BLaER1 (cell line): ENCODE data around the gene SLC47A1.

Experiments used
- H3K27ac ChIP-seq: shearing (Covaris generic); formaldehyde crosslinking; 2 replicates; pipeline ENCODE4 v1.8.1; 2022
- H3K27me3 ChIP-seq: shearing (Covaris generic); formaldehyde crosslinking; 2 replicates; pipeline ENCODE4 v1.8.1; 2022
- H3K36me3 ChIP-seq: shearing (Covaris generic); formaldehyde crosslinking; 2 replicates; pipeline ENCODE4 v1.8.1; 2022
- H3K4me1 ChIP-seq: shearing (Covaris generic); formaldehyde crosslinking; 2 replicates; pipeline ENCODE4 v1.8.1; 2022
- H3K4me2 ChIP-seq: shearing (Covaris generic); formaldehyde crosslinking; 2 replicates; pipeline ENCODE4 v1.8.1; 2022
- H3K4me3 ChIP-seq: shearing (Covaris generic); formaldehyde crosslinking; 2 replicates; pipeline ENCODE4 v1.8.1; 2022
- H3K9ac ChIP-seq: shearing (Covaris generic); formaldehyde crosslinking; 2 replicates; pipeline ENCODE4 v1.8.1; 2022
- H3K9me3 ChIP-seq: shearing (Covaris generic); formaldehyde crosslinking; 2 replicates; pipeline ENCODE4 v1.8.1; 2022
- H4K20me1 ChIP-seq: shearing (Covaris generic); formaldehyde crosslinking; 2 replicates; pipeline ENCODE4 v1.8.1; 2022
- Cebpa-rat ChIP-seq: shearing (Covaris generic); IDR thresholded peaks from 2 replicates; pipeline ENCODE4 v1.8.1; 2022

Gene SLC47A1, protein sequence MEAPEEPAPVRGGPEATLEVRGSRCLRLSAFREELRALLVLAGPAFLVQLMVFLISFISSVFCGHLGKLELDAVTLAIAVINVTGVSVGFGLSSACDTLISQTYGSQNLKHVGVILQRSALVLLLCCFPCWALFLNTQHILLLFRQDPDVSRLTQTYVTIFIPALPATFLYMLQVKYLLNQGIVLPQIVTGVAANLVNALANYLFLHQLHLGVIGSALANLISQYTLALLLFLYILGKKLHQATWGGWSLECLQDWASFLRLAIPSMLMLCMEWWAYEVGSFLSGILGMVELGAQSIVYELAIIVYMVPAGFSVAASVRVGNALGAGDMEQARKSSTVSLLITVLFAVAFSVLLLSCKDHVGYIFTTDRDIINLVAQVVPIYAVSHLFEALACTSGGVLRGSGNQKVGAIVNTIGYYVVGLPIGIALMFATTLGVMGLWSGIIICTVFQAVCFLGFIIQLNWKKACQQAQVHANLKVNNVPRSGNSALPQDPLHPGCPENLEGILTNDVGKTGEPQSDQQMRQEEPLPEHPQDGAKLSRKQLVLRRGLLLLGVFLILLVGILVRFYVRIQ

DNA sequence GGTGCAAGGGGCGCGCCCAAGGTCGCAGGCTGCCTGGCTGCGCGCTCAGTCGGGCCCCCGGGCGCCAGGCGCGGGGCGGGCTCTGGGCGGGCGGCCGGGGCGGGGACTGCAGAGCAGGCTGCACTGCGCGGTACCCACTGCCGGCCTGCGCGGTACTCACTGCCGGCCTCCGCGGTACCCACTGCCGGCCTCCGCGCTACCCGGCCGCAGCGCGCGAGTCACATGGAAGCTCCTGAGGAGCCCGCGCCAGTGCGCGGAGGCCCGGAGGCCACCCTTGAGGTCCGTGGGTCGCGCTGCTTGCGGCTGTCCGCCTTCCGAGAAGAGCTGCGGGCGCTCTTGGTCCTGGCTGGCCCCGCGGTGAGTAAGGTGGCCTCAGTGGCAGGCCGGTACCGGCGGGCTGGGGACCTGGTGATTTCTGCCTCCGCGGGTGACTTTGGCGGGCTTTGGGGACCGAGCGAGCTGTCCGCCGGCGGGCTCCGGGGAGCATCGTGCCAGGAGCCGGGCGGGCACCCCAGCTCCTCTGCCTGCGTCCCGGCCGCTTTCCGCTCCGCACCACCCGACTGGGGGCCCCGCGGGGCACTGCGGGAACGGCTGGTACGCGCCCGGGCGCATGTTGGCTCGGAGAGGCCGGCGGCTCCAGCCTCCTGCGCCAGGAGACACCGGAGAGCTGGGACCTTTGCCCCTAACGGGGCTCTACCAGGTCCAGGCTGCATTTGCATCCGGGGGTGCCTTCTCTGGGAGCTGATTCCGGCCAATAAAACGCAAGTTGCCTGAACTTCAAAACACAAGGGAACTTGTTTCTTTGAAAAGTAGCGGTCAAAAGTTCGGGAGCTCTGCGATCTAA is at the start of gene SLC47A1:
TSS of gene SLC47A1 (plus strand) at position 137 of the 844 bp plus-strand sequence. CDS start at position 223, 86 bp downstream.
- H3K27ac ChIP-seq, result no peak within 1 kb of the TSS
- H3K27me3 ChIP-seq, result peaks cover 60% of the 10 kb centered on the region
- H3K9ac ChIP-seq, result no peak within 1 kb of the TSS

GRCh38 chr17:19485800-19486340 is 47.8 kb upstream of the SLC47A1 start:
- H3K9me3 ChIP-seq, result 0 out of 2 replicates have a peak, but pooled peaks cover 1% of the 10 kb centered on the region
- H3K4me2 ChIP-seq, result no peak overlapping the region
- no peaks in the 10 kb centered on the region for H3K27me3 ChIP-seq
- H3K27ac ChIP-seq, result no peak overlapping the region
- no peak for TF ChIP-seq Cebpa-rat
- H3K4me1 ChIP-seq, result no peaks in the 10 kb centered on the region; the same call in 1 of the 2 replicates
- H4K20me1 ChIP-seq, result no peaks in the 10 kb centered on the region
- no peak overlapping the region for H3K9ac ChIP-seq
- no peaks in the 10 kb centered on the region for H3K36me3 ChIP-seq
- H3K4me3 ChIP-seq, result no peak overlapping the region

More for the DNA sequence above, at the start of gene SLC47A1:
- peak within 1 kb of the TSS; percentile 83 for H3K4me2 ChIP-seq
- peaks cover 35% of the 10 kb centered on the region for H3K4me1 ChIP-seq
- H4K20me1 ChIP-seq, result peaks cover 31% of the 10 kb centered on the region; the same call in 1 of the 2 replicates
- no peaks in the 10 kb centered on the region for H3K36me3 ChIP-seq
- H3K4me3 ChIP-seq, result peak within 1 kb of the TSS; percentile 62
- no peak for TF ChIP-seq Cebpa-rat
- no peaks in the 10 kb centered on the region for H3K9me3 ChIP-seq

- Histone ChIP-seq H3K4me2 (no peak overlapping the region), H4K20me1 (no peaks in the 10 kb centered on the region), H3K9ac (no peak overlapping the region), H3K27ac (no peak overlapping the region), H3K9me3 (no peaks in the 10 kb centered on the region), H3K4me3 (no peak overlapping the region), H3K36me3 (no peaks in the 10 kb centered on the region), H3K4me1 (no peaks in the 10 kb centered on the region; the same call in 1 of the 2 replicates), H3K27me3 (no peaks in the 10 kb centered on the region)
- TF ChIP-seq Cebpa-rat, result no peak
Measured at GRCh38 chr17:19486351-19487023, 47.2 kb upstream of the SLC47A1 start.

- Histone ChIP-seq H3K4me2 (no peak overlapping the region), H3K36me3 (no peaks in the 10 kb centered on the region), H3K27ac (no peak overlapping the region), H3K9ac (no peak overlapping the region), H3K4me1 (no peaks in the 10 kb centered on the region; the same call in 1 of the 2 replicates), H3K9me3 (no peaks in the 10 kb centered on the region), H4K20me1 (no peaks in the 10 kb centered on the region), H3K27me3 (no peaks in the 10 kb centered on the region), H3K4me3 (no peak overlapping the region)
- TF ChIP-seq Cebpa-rat, result no peak
Measured at GRCh38 chr17:19487024-19487600, 46.5 kb upstream of the SLC47A1 start.

- Histone ChIP-seq H3K9ac (no peak overlapping the region), H3K4me3 (no peak overlapping the region), H3K4me2 (no peak overlapping the region), H4K20me1 (no peaks in the 10 kb centered on the region), H3K4me1 (peaks cover 10% of the 10 kb centered on the region), H3K27me3 (no peaks in the 10 kb centered on the region), H3K36me3 (no peaks in the 10 kb centered on the region), H3K27ac (no peak overlapping the region), H3K9me3 (no peaks in the 10 kb centered on the region)
- TF ChIP-seq Cebpa-rat, result no peak
Measured at GRCh38 chr17:19492141-19492540, 41.5 kb upstream of the SLC47A1 start.

- TF ChIP-seq Cebpa-rat, result no peak
- Histone ChIP-seq H3K9ac (no peak overlapping the region), H4K20me1 (no peaks in the 10 kb centered on the region), H3K4me1 (peaks cover 10% of the 10 kb centered on the region), H3K4me3 (no peak overlapping the region), H3K27me3 (no peaks in the 10 kb centered on the region), H3K4me2 (peak overlapping the region; percentile 13; the same call in 1 of the 2 replicates), H3K27ac (no peak overlapping the region), H3K9me3 (no peaks in the 10 kb centered on the region), H3K36me3 (no peaks in the 10 kb centered on the region)
Measured at GRCh38 chr17:19494961-19495806, 38.5 kb upstream of the SLC47A1 start.

DNA sequence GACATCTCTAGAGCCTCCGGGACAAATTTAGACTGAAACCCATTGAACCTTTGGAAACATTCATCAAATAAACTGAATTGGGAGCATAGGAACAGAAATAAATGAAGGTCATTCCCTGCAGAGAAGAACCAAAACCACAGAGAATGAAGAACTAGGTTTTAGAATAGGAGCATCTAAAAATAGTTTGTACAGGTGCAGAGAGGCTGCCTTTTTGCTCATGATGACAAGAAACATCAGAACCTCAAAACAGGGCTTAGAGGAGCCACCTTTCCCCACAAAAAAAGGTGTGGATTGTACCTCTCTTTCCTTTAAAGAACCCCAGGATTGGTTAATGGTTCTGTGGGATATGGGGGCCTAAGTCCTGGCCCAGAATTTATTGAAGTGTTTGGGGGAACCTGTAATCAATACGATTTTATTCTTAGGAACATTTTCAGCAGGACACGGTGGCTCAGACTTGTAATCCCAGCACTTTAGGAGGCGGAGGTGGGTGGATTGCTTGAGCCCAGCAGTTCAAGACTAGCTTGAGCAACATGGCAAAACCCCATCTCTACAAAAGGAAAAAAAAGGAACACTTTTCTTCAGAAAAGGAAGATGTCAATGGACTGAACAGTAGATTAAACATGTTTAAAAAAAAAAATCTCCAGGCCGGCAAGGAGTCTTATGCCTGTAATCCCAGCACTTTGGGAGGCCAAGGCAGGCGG is 37.7 kb upstream of the SLC47A1 start:
- H3K4me3 ChIP-seq, result no peak overlapping the region
- H4K20me1 ChIP-seq, result no peaks in the 10 kb centered on the region
- H3K27me3 ChIP-seq, result no peaks in the 10 kb centered on the region
- H3K27ac ChIP-seq, result no peak overlapping the region
- no peaks in the 10 kb centered on the region for H3K36me3 ChIP-seq
- no peak for TF ChIP-seq Cebpa-rat
- H3K4me2 ChIP-seq, result peak overlapping the region; percentile 13; the same call in 1 of the 2 replicates
- no peak overlapping the region for H3K9ac ChIP-seq
- peaks cover 10% of the 10 kb centered on the region for H3K4me1 ChIP-seq
- no peaks in the 10 kb centered on the region for H3K9me3 ChIP-seq

DNA sequence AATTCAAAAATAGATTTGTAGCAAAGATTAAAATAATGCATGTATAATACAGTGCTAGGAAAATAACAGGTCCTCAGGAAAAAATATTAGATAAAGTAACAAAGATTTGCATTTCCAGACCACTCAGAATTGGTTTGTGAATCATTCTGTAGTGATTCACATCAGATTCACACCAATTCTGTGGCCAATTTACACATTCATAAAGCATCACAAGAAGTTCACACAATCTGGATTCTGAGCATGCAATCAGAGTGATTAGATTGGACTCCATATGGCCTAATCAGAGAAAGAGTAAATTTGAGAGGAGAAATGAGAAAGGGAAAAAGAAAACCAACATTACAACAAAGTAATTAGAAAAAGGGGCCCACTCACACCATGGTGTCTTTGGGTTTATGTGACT is 36.0 kb upstream of the SLC47A1 start:
- Histone ChIP-seq H3K27me3 (no peaks in the 10 kb centered on the region), H4K20me1 (no peaks in the 10 kb centered on the region), H3K36me3 (no peaks in the 10 kb centered on the region), H3K4me3 (no peak overlapping the region), H3K9me3 (no peaks in the 10 kb centered on the region), H3K4me1 (peaks cover 10% of the 10 kb centered on the region), H3K9ac (no peak overlapping the region), H3K27ac (no peak overlapping the region), H3K4me2 (no peak overlapping the region)
- TF ChIP-seq Cebpa-rat, result no peak
